Keratinocyte (primary cell): ENCODE results near the gene KXD1.
"Not testable (repeated sequence)": the region's sequence is repeated elsewhere in the genome, so short reads cannot be mapped to it uniquely, and the experiment has no call there.

Experiments used
- EZH2 ChIP-seq: IDR thresholded peaks from one replicate; pipeline ENCODE4 v1.6.1; 2012; ENCODE audit warnings: inconsistent platforms, mild to moderate bottlenecking, low read length, moderate library complexity
- TF ChIP-seq, protein P1 (sequence below), 3 experiments: IDR thresholded peaks in 1 of 3; conservative IDR thresholded peaks in 1 of 3; optimal IDR thresholded peaks in 1 of 3; 2 replicates in 2 of 3; 3 replicates in 1 of 3; pipeline versions ENCODE3 to v1.5.1; 2011; ENCODE audit warnings: low read length in 3 of 3, mild to moderate bottlenecking in 3 of 3, moderate library complexity in 2 of 3, control low read depth in 1 of 3, inconsistent platforms in 1 of 3; ENCODE audit not compliant: insufficient read depth in 2 of 3; ENCODE audit errors: extremely low read depth in 1 of 3

DNA sequence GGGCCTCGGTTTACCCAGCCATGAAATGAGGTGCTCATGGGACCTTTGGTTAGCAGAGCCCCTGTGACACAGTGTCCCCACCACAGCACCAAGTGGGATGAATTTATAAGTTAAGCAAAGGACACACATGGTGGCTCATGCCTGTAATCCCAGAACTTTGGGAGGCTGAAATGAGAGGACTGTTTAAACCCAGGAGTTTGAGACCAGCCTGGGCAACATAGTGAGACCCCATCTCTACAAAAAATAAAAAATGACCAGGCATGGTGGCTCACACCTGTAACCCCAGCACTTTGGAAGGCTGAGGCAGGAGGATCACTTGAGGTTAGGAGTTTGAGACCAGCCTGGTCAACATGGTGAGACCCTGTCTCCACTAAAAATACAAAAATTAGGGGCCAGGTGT lies 17.5 kb upstream of the KXD1 start:
- TF ChIP-seq, protein P1, sequence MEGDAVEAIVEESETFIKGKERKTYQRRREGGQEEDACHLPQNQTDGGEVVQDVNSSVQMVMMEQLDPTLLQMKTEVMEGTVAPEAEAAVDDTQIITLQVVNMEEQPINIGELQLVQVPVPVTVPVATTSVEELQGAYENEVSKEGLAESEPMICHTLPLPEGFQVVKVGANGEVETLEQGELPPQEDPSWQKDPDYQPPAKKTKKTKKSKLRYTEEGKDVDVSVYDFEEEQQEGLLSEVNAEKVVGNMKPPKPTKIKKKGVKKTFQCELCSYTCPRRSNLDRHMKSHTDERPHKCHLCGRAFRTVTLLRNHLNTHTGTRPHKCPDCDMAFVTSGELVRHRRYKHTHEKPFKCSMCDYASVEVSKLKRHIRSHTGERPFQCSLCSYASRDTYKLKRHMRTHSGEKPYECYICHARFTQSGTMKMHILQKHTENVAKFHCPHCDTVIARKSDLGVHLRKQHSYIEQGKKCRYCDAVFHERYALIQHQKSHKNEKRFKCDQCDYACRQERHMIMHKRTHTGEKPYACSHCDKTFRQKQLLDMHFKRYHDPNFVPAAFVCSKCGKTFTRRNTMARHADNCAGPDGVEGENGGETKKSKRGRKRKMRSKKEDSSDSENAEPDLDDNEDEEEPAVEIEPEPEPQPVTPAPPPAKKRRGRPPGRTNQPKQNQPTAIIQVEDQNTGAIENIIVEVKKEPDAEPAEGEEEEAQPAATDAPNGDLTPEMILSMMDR (optimal IDR thresholded peaks at IDR 0.05 in 1 of 3, IDR thresholded peaks at IDR 0.05 in 1 of 3, conservative IDR thresholded peaks at IDR 0.05 in 1 of 3; ENCODE audit: extremely low read depth in 1 of 3, insufficient read depth in 2 of 3, low read length in 3 of 3): not testable (repeated sequence)
- TF ChIP-seq EZH2: not testable (repeated sequence)
